Measurements from ENCODE around the gene LRRC4C. TPM values are rescaled to one million over a fixed set of nuclear protein-coding genes. Genes with fewer than 3 reads are reported as not detected.

LRRC4C gene
- total and polyA plus RNA-seq, 2 donors (not counting 1 experiment from before 2014, with no cell fraction given), result under 0.01 to 0.02 TPM

- Histone ChIP-seq H3K9ac (ENCODE audit: insufficient read depth, low read length) (no peak overlapping the region), H3K27ac (ENCODE audit: insufficient read depth, low read length) (no peak overlapping the region), H3K4me3 (replicated peaks in 1 of 4; ENCODE audit: control extremely low read depth in 1 of 4, insufficient read depth in 1 of 4, low read depth in 3 of 4, low read length in 4 of 4) (no peak overlapping the region), H3K9me3 (ENCODE audit: control insufficient read depth, insufficient read depth, low read depth, low read length) (no peaks in the 10 kb centered on the region), H2AFZ (ENCODE audit: low read length) (no peak overlapping the region), H3K36me3 (ENCODE audit: control insufficient read depth, insufficient read depth, low read length) (no peaks in the 10 kb centered on the region), H3K27me3 (ENCODE audit: control insufficient read depth, insufficient read depth, low read length) (no peaks in the 10 kb centered on the region), H4K20me1 (ENCODE audit: control insufficient read depth, extremely low read depth, insufficient read depth, low read length) (no peaks in the 10 kb centered on the region), H3K4me1 (ENCODE audit: control insufficient read depth, extremely low read depth, insufficient read depth, low read length) (no peaks in the 10 kb centered on the region), H3K4me2 (ENCODE audit: extremely low read depth, insufficient read depth, low read length) (no peak overlapping the region), H3K79me2 (ENCODE audit: control insufficient read depth, insufficient read depth, low read length) (no peaks in the 10 kb centered on the region)
- DNase-seq (ENCODE audit: low read depth in 2 of 2), result no peak
- no peak for TF ChIP-seq EZH2 (IDR thresholded peaks at IDR 0.05; ENCODE audit: low read length, missing control alignments)
- TF ChIP-seq, protein P1, sequence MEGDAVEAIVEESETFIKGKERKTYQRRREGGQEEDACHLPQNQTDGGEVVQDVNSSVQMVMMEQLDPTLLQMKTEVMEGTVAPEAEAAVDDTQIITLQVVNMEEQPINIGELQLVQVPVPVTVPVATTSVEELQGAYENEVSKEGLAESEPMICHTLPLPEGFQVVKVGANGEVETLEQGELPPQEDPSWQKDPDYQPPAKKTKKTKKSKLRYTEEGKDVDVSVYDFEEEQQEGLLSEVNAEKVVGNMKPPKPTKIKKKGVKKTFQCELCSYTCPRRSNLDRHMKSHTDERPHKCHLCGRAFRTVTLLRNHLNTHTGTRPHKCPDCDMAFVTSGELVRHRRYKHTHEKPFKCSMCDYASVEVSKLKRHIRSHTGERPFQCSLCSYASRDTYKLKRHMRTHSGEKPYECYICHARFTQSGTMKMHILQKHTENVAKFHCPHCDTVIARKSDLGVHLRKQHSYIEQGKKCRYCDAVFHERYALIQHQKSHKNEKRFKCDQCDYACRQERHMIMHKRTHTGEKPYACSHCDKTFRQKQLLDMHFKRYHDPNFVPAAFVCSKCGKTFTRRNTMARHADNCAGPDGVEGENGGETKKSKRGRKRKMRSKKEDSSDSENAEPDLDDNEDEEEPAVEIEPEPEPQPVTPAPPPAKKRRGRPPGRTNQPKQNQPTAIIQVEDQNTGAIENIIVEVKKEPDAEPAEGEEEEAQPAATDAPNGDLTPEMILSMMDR (conservative IDR thresholded peaks at IDR 0.05 in 1 of 2, IDR thresholded peaks at IDR 0.05 in 1 of 2; ENCODE audit: low read depth in 1 of 2, low read length in 2 of 2), result peak in 1 of 2 donors; percentile 24
These were observed 1330.2 kb downstream of the LRRC4C start for GRCh38 chr11:40129266-40129665.

- Histone ChIP-seq H3K4me3 (replicated peaks in 1 of 4; ENCODE audit: control extremely low read depth in 1 of 4, insufficient read depth in 1 of 4, low read depth in 3 of 4, low read length in 4 of 4) (no peak overlapping the region), H3K36me3 (ENCODE audit: control insufficient read depth, insufficient read depth, low read length) (no peaks in the 10 kb centered on the region), H3K4me2 (ENCODE audit: extremely low read depth, insufficient read depth, low read length) (no peak overlapping the region), H4K20me1 (ENCODE audit: control insufficient read depth, extremely low read depth, insufficient read depth, low read length) (no peaks in the 10 kb centered on the region), H3K27me3 (ENCODE audit: control insufficient read depth, insufficient read depth, low read length) (no peaks in the 10 kb centered on the region), H2AFZ (ENCODE audit: low read length) (no peak overlapping the region), H3K79me2 (ENCODE audit: control insufficient read depth, insufficient read depth, low read length) (no peaks in the 10 kb centered on the region), H3K9ac (ENCODE audit: insufficient read depth, low read length) (no peak overlapping the region), H3K4me1 (ENCODE audit: control insufficient read depth, extremely low read depth, insufficient read depth, low read length) (no peaks in the 10 kb centered on the region), H3K9me3 (ENCODE audit: control insufficient read depth, insufficient read depth, low read depth, low read length) (no peaks in the 10 kb centered on the region), H3K27ac (ENCODE audit: insufficient read depth, low read length) (no peak overlapping the region)
- peak in 1 of 2 donors; percentile 50 for DNase-seq (ENCODE audit: low read depth in 2 of 2)
- TF ChIP-seq EZH2 (IDR thresholded peaks at IDR 0.05; ENCODE audit: low read length, missing control alignments), result no peak
- TF ChIP-seq, protein P1 (conservative IDR thresholded peaks at IDR 0.05 in 1 of 2, IDR thresholded peaks at IDR 0.05 in 1 of 2; ENCODE audit: low read depth in 1 of 2, low read length in 2 of 2), result no peak
These were observed 1334.4 kb downstream of the LRRC4C start for GRCh38 chr11:40125054-40125453.

GRCh38 chr11:40119661-40120060, 1339.8 kb downstream of the LRRC4C start:
- no peaks in the 10 kb centered on the region for H3K4me1 ChIP-seq (ENCODE audit: control insufficient read depth, extremely low read depth, insufficient read depth, low read length)
- no peaks in the 10 kb centered on the region for H4K20me1 ChIP-seq (ENCODE audit: control insufficient read depth, extremely low read depth, insufficient read depth, low read length)
- H3K36me3 ChIP-seq (ENCODE audit: control insufficient read depth, insufficient read depth, low read length), result no peaks in the 10 kb centered on the region
- H3K9me3 ChIP-seq (ENCODE audit: control insufficient read depth, insufficient read depth, low read depth, low read length), result no peaks in the 10 kb centered on the region
- no peak overlapping the region for H3K27ac ChIP-seq (ENCODE audit: insufficient read depth, low read length)
- H2AFZ ChIP-seq (ENCODE audit: low read length), result no peak overlapping the region
- no peak for TF ChIP-seq EZH2 (IDR thresholded peaks at IDR 0.05; ENCODE audit: low read length, missing control alignments)
- TF ChIP-seq, protein P1 (conservative IDR thresholded peaks at IDR 0.05 in 1 of 2, IDR thresholded peaks at IDR 0.05 in 1 of 2; ENCODE audit: low read depth in 1 of 2, low read length in 2 of 2), result no peak
- no peaks in the 10 kb centered on the region for H3K79me2 ChIP-seq (ENCODE audit: control insufficient read depth, insufficient read depth, low read length)
- H3K9ac ChIP-seq (ENCODE audit: insufficient read depth, low read length), result no peak overlapping the region
- no peak overlapping the region for H3K4me2 ChIP-seq (ENCODE audit: extremely low read depth, insufficient read depth, low read length)
- no peak overlapping the region for H3K4me3 ChIP-seq (replicated peaks in 1 of 4; ENCODE audit: control extremely low read depth in 1 of 4, insufficient read depth in 1 of 4, low read depth in 3 of 4, low read length in 4 of 4)
- no peaks in the 10 kb centered on the region for H3K27me3 ChIP-seq (ENCODE audit: control insufficient read depth, insufficient read depth, low read length)
- no peak for DNase-seq (ENCODE audit: low read depth in 2 of 2)

Data from fibroblast of lung (primary cell).